ENCODE measurements around the gene BCKDK. TPM values are rescaled to one million over a fixed set of nuclear protein-coding genes. Genes with fewer than 3 reads are reported as not detected.
A peak's percentile ranks its signal among the peaks of the same experiment; 100 is the strongest.
"Not testable (repeated sequence)": the region's sequence is repeated elsewhere in the genome, so short reads cannot be mapped to it uniquely, and the experiment has no call there.

The BCKDK gene
- total RNA-seq, 1 experiment from 2014 or later = 47.7 TPM

GRCh38 chr16:31099860-31100638 is 8.1 kb upstream of the BCKDK start:
- Histone ChIP-seq H3F3A (ENCODE audit: low read length, unreplicated experiment) (no peaks in the 10 kb centered on the region), H3K79me2 (ENCODE audit: low read length) (no peaks in the 10 kb centered on the region), H3K9ac (ENCODE audit: low read length) (no peak overlapping the region), H3K27me3 (ENCODE audit: low read length) (no peaks in the 10 kb centered on the region), H3K4me2 (ENCODE audit: low read length) (no peak overlapping the region), H3K36me3 (ENCODE audit: low read depth, low read length) (no peaks in the 10 kb centered on the region), H3K9me2 (replicated peaks; ENCODE audit: low read length) (no peaks in the 10 kb centered on the region), H3K27ac (ENCODE audit: low read length) (no peak overlapping the region), H3K4me3 (ENCODE audit: low read length) (no peak overlapping the region), H3K9me3 (ENCODE audit: low read length) (no peaks in the 10 kb centered on the region), H3K4me1 (ENCODE audit: insufficient read depth, low read length) (no peaks in the 10 kb centered on the region), H4K20me1 (ENCODE audit: low read length) (no peaks in the 10 kb centered on the region), H2AFZ (ENCODE audit: low read length) (no peak overlapping the region)
- POLR2A ChIA-PET (ENCODE audit: unreplicated experiment) = interaction anchor here (0.9 kb wide), 1 partner anchor 17 kb away, joined by 4 read pairs; the partner anchor contains the start of gene KAT8
- ATAC-seq (no peak), DNase-seq (peak; percentile 12)
- CTCF ChIA-PET = interaction anchor here (1.2 kb wide), 1 partner anchor 42 kb away, joined by 3 read pairs; no protein-coding TSS in a partner anchor
- BruUV-seq (replicated peaks) = no TSS peak
- intact Hi-C loops (cut with micrococcal nuclease) = no loop called here
- TF ChIP-seq EZH2 (IDR thresholded peaks at IDR 0.05; ENCODE audit: low read length, unreplicated experiment) (no peak), EZH2phosphoT487 (IDR thresholded peaks at IDR 0.05; ENCODE audit: borderline replicate concordance, low read length) (no peak)
- TF ChIP-seq, protein P1, sequence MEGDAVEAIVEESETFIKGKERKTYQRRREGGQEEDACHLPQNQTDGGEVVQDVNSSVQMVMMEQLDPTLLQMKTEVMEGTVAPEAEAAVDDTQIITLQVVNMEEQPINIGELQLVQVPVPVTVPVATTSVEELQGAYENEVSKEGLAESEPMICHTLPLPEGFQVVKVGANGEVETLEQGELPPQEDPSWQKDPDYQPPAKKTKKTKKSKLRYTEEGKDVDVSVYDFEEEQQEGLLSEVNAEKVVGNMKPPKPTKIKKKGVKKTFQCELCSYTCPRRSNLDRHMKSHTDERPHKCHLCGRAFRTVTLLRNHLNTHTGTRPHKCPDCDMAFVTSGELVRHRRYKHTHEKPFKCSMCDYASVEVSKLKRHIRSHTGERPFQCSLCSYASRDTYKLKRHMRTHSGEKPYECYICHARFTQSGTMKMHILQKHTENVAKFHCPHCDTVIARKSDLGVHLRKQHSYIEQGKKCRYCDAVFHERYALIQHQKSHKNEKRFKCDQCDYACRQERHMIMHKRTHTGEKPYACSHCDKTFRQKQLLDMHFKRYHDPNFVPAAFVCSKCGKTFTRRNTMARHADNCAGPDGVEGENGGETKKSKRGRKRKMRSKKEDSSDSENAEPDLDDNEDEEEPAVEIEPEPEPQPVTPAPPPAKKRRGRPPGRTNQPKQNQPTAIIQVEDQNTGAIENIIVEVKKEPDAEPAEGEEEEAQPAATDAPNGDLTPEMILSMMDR (conservative IDR thresholded peaks at IDR 0.05; ENCODE audit: low read depth, low read length) = no peak

DNA sequence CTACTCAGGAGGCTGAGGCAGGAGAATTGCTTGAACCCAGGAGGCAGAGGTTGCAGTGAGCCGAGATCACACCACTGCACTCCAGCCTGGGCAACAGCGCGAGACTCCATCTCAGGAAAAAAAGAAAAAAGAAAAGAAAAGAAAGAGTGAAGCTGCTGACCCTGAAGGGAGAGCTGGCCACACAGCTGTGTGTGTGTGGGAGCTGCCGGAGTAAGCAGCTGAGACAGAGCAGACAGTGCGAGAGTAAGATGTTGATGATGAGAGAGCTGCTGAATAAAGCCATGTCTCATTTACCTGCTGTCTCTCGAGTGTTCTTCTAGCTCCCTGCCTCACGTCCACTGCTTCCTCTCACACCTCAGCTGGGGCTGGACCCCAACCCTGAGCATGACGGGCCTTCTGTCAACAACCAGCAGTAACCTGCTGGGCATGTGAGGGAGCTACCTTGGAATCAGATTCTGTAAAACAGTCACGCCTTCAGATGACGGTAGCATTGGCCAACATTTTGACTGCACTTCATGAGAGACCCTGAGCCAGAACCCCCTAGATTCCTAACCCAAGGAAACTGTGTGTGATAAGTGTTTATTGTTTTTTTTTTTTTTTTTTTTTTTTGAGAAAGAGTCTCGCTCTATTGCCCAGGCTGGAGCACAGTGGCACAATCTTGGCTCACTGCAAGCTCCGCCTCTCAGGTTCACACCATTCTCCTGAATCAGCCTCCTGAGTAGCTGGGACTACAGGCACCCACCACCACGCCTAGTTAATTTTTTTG is 7.1 kb upstream of the BCKDK start:
- not testable (repeated sequence) for H3K27me3 ChIP-seq (ENCODE audit: low read length)
- POLR2A ChIA-PET (ENCODE audit: unreplicated experiment) = interaction anchor here (0.7 to 0.9 kb wide), 2 partner anchors 16 to 82 kb away, joined by 3 to 4 read pairs; partner anchors contain the start of gene KAT8

DNA sequence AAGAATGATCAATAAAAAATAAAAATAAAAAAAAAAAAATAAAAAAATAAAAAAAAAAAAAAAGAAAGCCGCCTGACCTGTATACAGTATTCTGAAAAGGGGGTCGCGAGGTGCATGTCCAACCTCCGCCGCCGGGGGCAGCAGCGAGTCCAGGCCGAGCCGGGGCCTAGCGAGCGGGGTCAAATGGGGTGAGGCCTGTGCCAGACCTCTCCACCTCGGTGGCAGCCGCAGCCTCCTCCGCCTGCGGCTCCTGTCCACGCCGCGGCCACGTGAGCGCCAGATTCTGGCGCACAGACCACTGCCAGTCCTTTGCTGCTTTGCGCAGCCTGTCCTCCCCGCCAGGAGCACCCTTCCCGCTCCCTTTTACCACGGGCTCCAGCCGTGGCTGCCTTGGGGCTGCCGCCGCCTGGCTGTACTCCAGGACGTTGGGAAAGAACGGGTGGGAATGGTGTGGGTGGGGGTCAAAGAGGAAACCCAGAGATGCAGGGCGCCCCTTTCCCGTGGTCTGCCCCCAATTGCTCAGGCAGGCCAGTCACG is 2.4 kb upstream of the BCKDK start:
- H3K27me3 ChIP-seq (ENCODE audit: low read length) = no peaks in the 10 kb centered on the region
- H3K27ac ChIP-seq (ENCODE audit: low read length) = no peak overlapping the region
- intact Hi-C loops (cut with micrococcal nuclease) = no loop called here
- 0 out of 2 replicates have a peak, but pooled peaks cover 2% of the 10 kb centered on the region for H3K36me3 ChIP-seq (ENCODE audit: low read depth, low read length)
- no peak overlapping the region for H3K4me2 ChIP-seq (ENCODE audit: low read length)
- H3F3A ChIP-seq (ENCODE audit: low read length, unreplicated experiment) = no peaks in the 10 kb centered on the region
- H2AFZ ChIP-seq (ENCODE audit: low read length) = peak overlapping the region; percentile 57; the same call in 1 of the 2 replicates
- no peaks in the 10 kb centered on the region for H4K20me1 ChIP-seq (ENCODE audit: low read length)
- H3K4me3 ChIP-seq (ENCODE audit: low read length) = no peak overlapping the region
- BruUV-seq (replicated peaks) = no TSS peak
- H3K4me1 ChIP-seq (ENCODE audit: insufficient read depth, low read length) = peaks cover 17% of the 10 kb centered on the region
- peak; percentile 42 for DNase-seq
- no peaks in the 10 kb centered on the region for H3K9me2 ChIP-seq (replicated peaks; ENCODE audit: low read length)
- H3K79me2 ChIP-seq (ENCODE audit: low read length) = peaks cover 15% of the 10 kb centered on the region
- ChIA-PET POLR2A (ENCODE audit: unreplicated experiment) (no interaction called here), CTCF (no interaction called here)
- no peaks in the 10 kb centered on the region for H3K9me3 ChIP-seq (ENCODE audit: low read length)
- TF ChIP-seq, protein P1 (conservative IDR thresholded peaks at IDR 0.05; ENCODE audit: low read depth, low read length) = peak; percentile 53; the same call in 1 of the 2 replicates
- TF ChIP-seq EZH2phosphoT487 (IDR thresholded peaks at IDR 0.05; ENCODE audit: borderline replicate concordance, low read length) = no peak
- H3K9ac ChIP-seq (ENCODE audit: low read length) = no peak overlapping the region
- ATAC-seq = peak; percentile 38; the same call in 1 of the 2 replicates

More for the DNA sequence above, 7.1 kb upstream of the BCKDK start:
- intact Hi-C loops (cut with micrococcal nuclease); H3F3A ChIP-seq (ENCODE audit: low read length, unreplicated experiment); H3K4me2 ChIP-seq (ENCODE audit: low read length); ATAC-seq; H3K36me3 ChIP-seq (ENCODE audit: low read depth, low read length); H3K9me2 ChIP-seq (replicated peaks; ENCODE audit: low read length); H3K9me3 ChIP-seq (ENCODE audit: low read length); H2AFZ ChIP-seq (ENCODE audit: low read length); H4K20me1 ChIP-seq (ENCODE audit: low read length); H3K27ac ChIP-seq (ENCODE audit: low read length); H3K4me1 ChIP-seq (ENCODE audit: insufficient read depth, low read length); H3K4me3 ChIP-seq (ENCODE audit: low read length); H3K79me2 ChIP-seq (ENCODE audit: low read length); BruUV-seq (replicated peaks); DNase-seq; H3K9ac ChIP-seq (ENCODE audit: low read length): not testable (repeated sequence)
- CTCF ChIA-PET = interaction anchor here (1.2 kb wide), 1 partner anchor 41 kb away, joined by 3 read pairs; no protein-coding TSS in a partner anchor
